Loucy (cell line): Measurements from ENCODE around the gene ZCCHC4.
A peak's percentile ranks its signal among the peaks of the same experiment; 100 is the strongest.

Experiments
- H2AFZ ChIP-seq: fragments of 200-600 bp; sonication (generic); 2 replicates; pipeline ENCODE4 v1.6.0; 2016; ENCODE audit warnings: antibody characterized with exemption, mild to moderate bottlenecking, low read length, moderate library complexity
- H3F3A ChIP-seq: fragments of 200-600 bp; 2 replicates; pipeline ENCODE4 v1.6.0; 2016; ENCODE audit warnings: antibody characterized with exemption, low read depth, mild to moderate bottlenecking
- H3K27me3 ChIP-seq: fragments of 200-600 bp; sonication (generic); 2 replicates; pipeline ENCODE4 v1.6.1; 2014; ENCODE audit warnings: low read length, mild to moderate bottlenecking; ENCODE audit not compliant: insufficient read depth, poor library complexity, severe bottlenecking
- H3K36me3 ChIP-seq: fragments of 200-600 bp; sonication (generic); 2 replicates; pipeline ENCODE4 v1.6.1; 2016; ENCODE audit warnings: low read length; ENCODE audit not compliant: insufficient read depth
- H3K4me1 ChIP-seq: fragments of 200-600 bp; sonication (generic); 2 replicates; pipeline ENCODE4 v1.5.1; 2014; ENCODE audit warnings: low read length, mild to moderate bottlenecking; ENCODE audit not compliant: insufficient read depth, poor library complexity, severe bottlenecking
- H3K4me2 ChIP-seq: fragments of 200-600 bp; sonication (generic); 2 replicates; pipeline ENCODE4 v1.6.0; 2014; ENCODE audit warnings: antibody characterized with exemption, low read length, low read depth, mild to moderate bottlenecking; ENCODE audit not compliant: poor library complexity, severe bottlenecking
- H3K4me3 ChIP-seq: fragments of 200-600 bp; sonication (generic); 2 replicates; pipeline ENCODE4 v1.5.1; 2014; ENCODE audit warnings: low read length, mild to moderate bottlenecking, mixed read lengths; ENCODE audit not compliant: poor library complexity, severe bottlenecking
- H3K79me2 ChIP-seq: fragments of 200-600 bp; sonication (generic); 2 replicates; pipeline ENCODE4 v1.6.1; 2014; ENCODE audit warnings: low read length; ENCODE audit not compliant: insufficient read depth
- H3K9ac ChIP-seq: fragments of 200-600 bp; sonication (generic); 2 replicates; pipeline ENCODE4 v1.6.0; 2014; ENCODE audit warnings: mild to moderate bottlenecking, low read depth, low read length, moderate library complexity; ENCODE audit not compliant: poor library complexity, severe bottlenecking
- H3K9me2 ChIP-seq: fragments of 200-600 bp; sonication (generic); replicated peaks from 2 replicates; pipeline ENCODE4 v1.6.1; 2016; ENCODE audit warnings: low read depth, low read length, mixed read lengths
- H3K9me3 ChIP-seq: fragments of 200-600 bp; sonication (generic); 2 replicates; pipeline ENCODE4 v1.6.1; 2014; ENCODE audit warnings: mild to moderate bottlenecking, antibody characterized with exemption, low read length, low read depth; ENCODE audit not compliant: insufficient read depth
- H4K20me1 ChIP-seq: fragments of 200-600 bp; sonication (generic); 2 replicates; pipeline ENCODE4 v1.6.0; 2014; ENCODE audit warnings: antibody characterized with exemption, low read length, mild to moderate bottlenecking; ENCODE audit not compliant: insufficient read depth, poor library complexity, severe bottlenecking
- EZH2phosphoT487 ChIP-seq: fragments of 200-600 bp; IDR thresholded peaks from 2 replicates; pipeline ENCODE4 v1.6.1; 2018; ENCODE audit warnings: antibody characterized with exemption, mild to moderate bottlenecking, moderate library complexity, borderline replicate concordance
- TF ChIP-seq, protein P1 (sequence below): fragments of 200-600 bp; sonication (generic); conservative IDR thresholded peaks from 2 replicates; pipeline ENCODE4 v1.5.1; 2014; ENCODE audit warnings: mild to moderate bottlenecking, antibody characterized with exemption, low read length

The ZCCHC4 gene

GRCh38 chr4:25308761-25309160 is 3.8 kb upstream of the ZCCHC4 start:
- H3K9me2 ChIP-seq, result no peaks in the 10 kb centered on the region
- H4K20me1 ChIP-seq, result no peaks in the 10 kb centered on the region
- no peak overlapping the region for H3K9ac ChIP-seq
- H3K79me2 ChIP-seq, result peaks cover 10% of the 10 kb centered on the region
- H3K4me3 ChIP-seq, result no peak overlapping the region
- peaks cover 9% of the 10 kb centered on the region for H3F3A ChIP-seq
- no peaks in the 10 kb centered on the region for H3K27me3 ChIP-seq
- no peaks in the 10 kb centered on the region for H3K36me3 ChIP-seq
- H2AFZ ChIP-seq, result no peak overlapping the region
- H3K4me2 ChIP-seq, result no peak overlapping the region
- H3K4me1 ChIP-seq, result peaks cover 24% of the 10 kb centered on the region
- no peak for TF ChIP-seq EZH2phosphoT487
- TF ChIP-seq, protein P1, sequence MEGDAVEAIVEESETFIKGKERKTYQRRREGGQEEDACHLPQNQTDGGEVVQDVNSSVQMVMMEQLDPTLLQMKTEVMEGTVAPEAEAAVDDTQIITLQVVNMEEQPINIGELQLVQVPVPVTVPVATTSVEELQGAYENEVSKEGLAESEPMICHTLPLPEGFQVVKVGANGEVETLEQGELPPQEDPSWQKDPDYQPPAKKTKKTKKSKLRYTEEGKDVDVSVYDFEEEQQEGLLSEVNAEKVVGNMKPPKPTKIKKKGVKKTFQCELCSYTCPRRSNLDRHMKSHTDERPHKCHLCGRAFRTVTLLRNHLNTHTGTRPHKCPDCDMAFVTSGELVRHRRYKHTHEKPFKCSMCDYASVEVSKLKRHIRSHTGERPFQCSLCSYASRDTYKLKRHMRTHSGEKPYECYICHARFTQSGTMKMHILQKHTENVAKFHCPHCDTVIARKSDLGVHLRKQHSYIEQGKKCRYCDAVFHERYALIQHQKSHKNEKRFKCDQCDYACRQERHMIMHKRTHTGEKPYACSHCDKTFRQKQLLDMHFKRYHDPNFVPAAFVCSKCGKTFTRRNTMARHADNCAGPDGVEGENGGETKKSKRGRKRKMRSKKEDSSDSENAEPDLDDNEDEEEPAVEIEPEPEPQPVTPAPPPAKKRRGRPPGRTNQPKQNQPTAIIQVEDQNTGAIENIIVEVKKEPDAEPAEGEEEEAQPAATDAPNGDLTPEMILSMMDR, result no peak
- no peaks in the 10 kb centered on the region for H3K9me3 ChIP-seq

DNA sequence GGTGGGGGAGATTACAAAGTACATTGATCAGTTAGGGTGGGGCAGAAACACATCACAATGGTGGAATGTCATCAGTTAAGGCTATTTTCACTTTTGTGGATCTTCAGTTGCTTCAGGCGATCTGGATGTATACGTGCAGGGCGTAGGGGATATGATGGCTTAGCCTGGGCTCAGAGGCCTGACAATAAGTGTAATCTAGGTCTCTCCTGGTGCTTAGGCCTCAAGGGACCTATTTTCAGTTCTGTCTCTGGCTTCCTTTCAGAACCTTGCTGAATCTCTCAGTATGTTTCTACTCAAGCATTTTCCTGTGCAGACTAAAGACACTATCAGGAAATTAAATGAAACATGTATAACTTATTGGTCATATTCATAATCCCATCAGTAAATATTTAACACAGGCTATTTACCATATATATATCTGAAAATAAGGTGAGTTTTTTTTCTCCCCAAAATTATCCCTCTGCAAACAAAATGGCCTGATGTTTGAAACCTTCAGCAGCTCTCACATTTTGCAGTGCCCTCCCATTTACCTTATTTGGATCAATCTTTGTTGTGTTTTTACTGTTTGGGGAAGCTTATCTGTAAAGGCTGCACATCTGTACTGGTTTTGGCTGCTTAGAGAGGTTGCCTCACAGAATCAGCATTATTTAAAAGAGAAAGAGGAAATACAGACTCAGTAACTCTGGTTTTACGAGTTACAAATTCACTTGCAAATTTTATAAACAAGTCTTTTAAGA is 2.3 kb upstream of the ZCCHC4 start:
- Histone ChIP-seq H3K4me1 (peaks cover 24% of the 10 kb centered on the region), H3K9me3 (no peaks in the 10 kb centered on the region), H3K9me2 (no peaks in the 10 kb centered on the region), H2AFZ (peak overlapping the region; percentile 86), H3K4me3 (peak overlapping the region; percentile 48), H3K9ac (peak overlapping the region; percentile 44), H3F3A (peaks cover 9% of the 10 kb centered on the region), H3K4me2 (peak overlapping the region; percentile 53), H3K36me3 (no peaks in the 10 kb centered on the region), H3K79me2 (peaks cover 21% of the 10 kb centered on the region), H3K27me3 (no peaks in the 10 kb centered on the region), H4K20me1 (no peaks in the 10 kb centered on the region)
- TF ChIP-seq, protein P1, result no peak
- no peak for TF ChIP-seq EZH2phosphoT487

DNA sequence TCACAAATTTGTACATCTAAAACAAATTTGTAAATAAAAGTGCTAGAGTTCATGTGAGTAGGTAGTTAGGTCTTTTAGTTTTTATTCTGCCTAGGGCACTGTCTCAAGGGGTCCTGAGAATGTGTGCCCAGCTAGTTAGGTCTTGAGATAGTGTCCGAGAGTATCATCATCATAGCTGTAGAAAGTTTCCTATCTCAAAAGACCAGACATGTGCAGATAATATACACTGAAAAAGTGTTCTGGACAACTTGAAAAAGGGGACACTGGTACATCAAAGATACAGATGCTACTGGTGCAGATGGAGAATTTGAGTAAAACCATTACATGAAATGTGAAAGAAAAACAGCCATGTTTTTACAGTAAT is 1.8 kb upstream of the ZCCHC4 start:
- Histone ChIP-seq H3F3A (peaks cover 9% of the 10 kb centered on the region), H3K4me1 (peaks cover 24% of the 10 kb centered on the region), H3K4me2 (peak overlapping the region; percentile 53), H3K9ac (peak overlapping the region; percentile 44), H3K4me3 (peak overlapping the region; percentile 48), H3K27me3 (no peaks in the 10 kb centered on the region), H3K36me3 (no peaks in the 10 kb centered on the region), H3K79me2 (peaks cover 21% of the 10 kb centered on the region), H3K9me3 (no peaks in the 10 kb centered on the region), H3K9me2 (no peaks in the 10 kb centered on the region), H4K20me1 (no peaks in the 10 kb centered on the region), H2AFZ (peak overlapping the region; percentile 86)
- TF ChIP-seq, protein P1, result no peak
- TF ChIP-seq EZH2phosphoT487, result no peak
